Measurements from ENCODE around the gene FAM78B.

DNA sequence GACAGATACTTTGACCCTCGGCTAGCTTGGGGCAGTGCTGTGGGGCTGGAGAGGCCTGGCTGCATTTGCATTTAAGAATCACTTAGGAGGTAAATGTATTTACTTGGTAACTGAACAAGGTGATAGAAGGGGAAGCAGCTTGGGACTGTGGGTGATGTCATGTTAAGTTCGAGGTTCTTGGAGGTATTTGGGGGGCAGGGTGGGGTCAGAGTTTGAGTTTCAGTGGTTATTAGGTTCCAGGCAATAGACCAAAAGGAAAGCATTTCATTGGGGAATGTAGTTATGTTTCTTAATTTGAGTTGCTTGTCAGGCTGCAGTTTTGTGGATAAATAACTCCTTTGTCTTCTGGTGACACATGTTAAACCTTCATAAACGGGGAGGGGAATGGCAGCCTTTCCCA is 2.4 kb upstream of the FAM78B start:
- TF ChIP-seq POLR2A (IDR thresholded peaks at IDR 0.05): no peak
- TF ChIP-seq, protein P1, sequence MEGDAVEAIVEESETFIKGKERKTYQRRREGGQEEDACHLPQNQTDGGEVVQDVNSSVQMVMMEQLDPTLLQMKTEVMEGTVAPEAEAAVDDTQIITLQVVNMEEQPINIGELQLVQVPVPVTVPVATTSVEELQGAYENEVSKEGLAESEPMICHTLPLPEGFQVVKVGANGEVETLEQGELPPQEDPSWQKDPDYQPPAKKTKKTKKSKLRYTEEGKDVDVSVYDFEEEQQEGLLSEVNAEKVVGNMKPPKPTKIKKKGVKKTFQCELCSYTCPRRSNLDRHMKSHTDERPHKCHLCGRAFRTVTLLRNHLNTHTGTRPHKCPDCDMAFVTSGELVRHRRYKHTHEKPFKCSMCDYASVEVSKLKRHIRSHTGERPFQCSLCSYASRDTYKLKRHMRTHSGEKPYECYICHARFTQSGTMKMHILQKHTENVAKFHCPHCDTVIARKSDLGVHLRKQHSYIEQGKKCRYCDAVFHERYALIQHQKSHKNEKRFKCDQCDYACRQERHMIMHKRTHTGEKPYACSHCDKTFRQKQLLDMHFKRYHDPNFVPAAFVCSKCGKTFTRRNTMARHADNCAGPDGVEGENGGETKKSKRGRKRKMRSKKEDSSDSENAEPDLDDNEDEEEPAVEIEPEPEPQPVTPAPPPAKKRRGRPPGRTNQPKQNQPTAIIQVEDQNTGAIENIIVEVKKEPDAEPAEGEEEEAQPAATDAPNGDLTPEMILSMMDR (IDR thresholded peaks at IDR 0.05): no peak
